Endothelial cell of umbilical vein (primary cell): Measurements from ENCODE around the gene SYN1. TPM values are rescaled to one million over a fixed set of nuclear protein-coding genes. Genes with fewer than 3 reads are reported as not detected.

Source experiments
- BruUV-seq: library from RNA; stranded (reverse); fragments of 400-500 nt; replicated peaks from 2 replicates; lab custom pipeline; 2021; lab: Mats Ljungman, UMichigan
- CTCF ChIA-PET: fragments of 300-600, 350-600 bp; sonication (Branson Sonifier 250); formaldehyde crosslinking; loops from one replicate; lab custom pipeline; 2021; ENCODE audit warnings: antibody characterized with exemption, inconsistent platforms; lab: Charles Lee
- POLR2A ChIA-PET: fragments of 300-600, 350-600 bp; sonication (Branson Sonifier 250); formaldehyde crosslinking; loops from one replicate; lab custom pipeline; 2021; ENCODE audit warnings: antibody characterized with exemption, inconsistent platforms; lab: Charles Lee
- DNase-seq: peaks from one replicate; pipeline ENCODE4 v3.0.0-alpha.2; 2011; ENCODE audit warnings: low read depth, low spot score
- FAIRE-seq: peaks from 2 replicates; lab custom pipeline; 2011; peaks lifted over from hg19 to GRCh38; lab: Jason Lieb, UNC
- H2AFZ ChIP-seq: 2 replicates; pipeline ENCODE4 v1.6.0; 2012; ENCODE audit warnings: low read depth, low read length, control low read depth, inconsistent platforms
- H3K27ac ChIP-seq: 2 replicates; pipeline ENCODE4 v1.5.1; 2011; ENCODE audit warnings: low read depth, mild to moderate bottlenecking, control low read depth, low read length, moderate library complexity; ENCODE audit not compliant: insufficient read depth
- H3K27me3 ChIP-seq, 2 experiments: 2 replicates each; pipeline versions ENCODE4 v1.6.0 to v1.6.1; 2011; ENCODE audit warnings: low read length in 2 of 2, mixed read lengths in 1 of 2; ENCODE audit not compliant: control insufficient read depth in 2 of 2, insufficient read depth in 2 of 2
- H3K36me3 ChIP-seq, 2 experiments: 2 replicates in 1 of 2; 3 replicates in 1 of 2; pipeline ENCODE4 v1.5.1; 2011; ENCODE audit warnings: low read length in 2 of 2, mild to moderate bottlenecking in 1 of 2, moderate library complexity in 1 of 2; ENCODE audit not compliant: control insufficient read depth in 2 of 2, insufficient read depth in 2 of 2; ENCODE audit errors: extremely low read depth in 1 of 2
- H3K4me1 ChIP-seq: 3 replicates; pipeline ENCODE4 v1.5.1; 2011; ENCODE audit warnings: mild to moderate bottlenecking, low read length; ENCODE audit not compliant: control insufficient read depth, insufficient read depth; ENCODE audit errors: extremely low read depth
- H3K4me2 ChIP-seq: 2 replicates; pipeline ENCODE4 v1.6.1; 2011; ENCODE audit warnings: low read length, control low read depth, mixed read lengths; ENCODE audit not compliant: insufficient read depth
- H3K4me3 ChIP-seq, 3 experiments: fragments of 200-600 bp in 1 of 3; sonication (generic), shearing (Covaris generic) in 1 of 3; replicated peaks in 1 of 3; 2 replicates each; pipeline ENCODE4 v1.5.1; 2011 to 2016; ENCODE audit warnings: control low read depth in 3 of 3, low read length in 3 of 3, mild to moderate bottlenecking in 2 of 3, inconsistent platforms in 1 of 3, low read depth in 1 of 3, moderate library complexity in 1 of 3; ENCODE audit not compliant: insufficient read depth in 1 of 3
- H3K79me2 ChIP-seq: 2 replicates; pipeline ENCODE4 v1.6.0; 2012; ENCODE audit warnings: low read length, inconsistent platforms; ENCODE audit not compliant: control insufficient read depth, insufficient read depth
- H3K9ac ChIP-seq: replicated peaks from 2 replicates; pipeline ENCODE3; 2011; ENCODE audit warnings: low read length, control low read depth; ENCODE audit not compliant: insufficient read depth; ENCODE audit errors: extremely low read depth
- H3K9me1 ChIP-seq: replicated peaks from 3 replicates; pipeline ENCODE4 v1.6.0; 2011; ENCODE audit warnings: mild to moderate bottlenecking, low read length; ENCODE audit not compliant: control insufficient read depth, insufficient read depth; ENCODE audit errors: extremely low read depth
- H3K9me3 ChIP-seq: replicated peaks from 2 replicates; pipeline ENCODE4 v1.5.1; 2012; ENCODE audit warnings: low read length, inconsistent platforms; ENCODE audit not compliant: control insufficient read depth, insufficient read depth
- H4K20me1 ChIP-seq: replicated peaks from 2 replicates; pipeline ENCODE3; 2011; ENCODE audit warnings: mild to moderate bottlenecking, low read length; ENCODE audit not compliant: control insufficient read depth, insufficient read depth; ENCODE audit errors: extremely low read depth
- EZH2 ChIP-seq: IDR thresholded peaks from 2 replicates; pipeline ENCODE4 v1.6.1; 2012; ENCODE audit warnings: borderline replicate concordance, low read depth, mild to moderate bottlenecking, moderate library complexity, low read length, inconsistent platforms; ENCODE audit not compliant: severe bottlenecking
- FOS ChIP-seq: IDR thresholded peaks from 2 replicates; pipeline ENCODE4 v1.6.1; 2011; ENCODE audit warnings: mild to moderate bottlenecking, low read length, moderate library complexity, borderline replicate concordance; ENCODE audit not compliant: insufficient read depth
- GATA2 ChIP-seq: IDR thresholded peaks from 2 replicates; pipeline ENCODE4 v1.7.0; 2011; ENCODE audit warnings: low read depth, mild to moderate bottlenecking, moderate library complexity, mixed read lengths, low read length; ENCODE audit not compliant: insufficient read length, insufficient read depth
- JUN ChIP-seq: IDR thresholded peaks from 2 replicates; pipeline ENCODE4 v1.6.1; 2011; ENCODE audit warnings: borderline replicate concordance, low read depth; ENCODE audit not compliant: insufficient read length, insufficient read depth
- MAX ChIP-seq: IDR thresholded peaks from 2 replicates; pipeline ENCODE4 v1.6.1; 2011; ENCODE audit not compliant: insufficient read depth, insufficient read length
- MYC ChIP-seq: IDR thresholded peaks from one replicate; pipeline ENCODE4 v1.6.1; 2011; ENCODE audit warnings: mild to moderate bottlenecking, low read depth, low read length
- POLR2A ChIP-seq: IDR thresholded peaks from 2 replicates; pipeline ENCODE4 v1.6.1; 2012; ENCODE audit warnings: low read depth, mild to moderate bottlenecking, control low read depth, low read length
- POLR2AphosphoS5 ChIP-seq: IDR thresholded peaks from 2 replicates; pipeline ENCODE4 v1.6.1; 2012; ENCODE audit warnings: low read depth, mild to moderate bottlenecking, control low read depth, low read length, moderate library complexity; ENCODE audit not compliant: insufficient read depth
- dilution Hi-C: fragments of 300-500 bp; cut with MboI; formaldehyde crosslinking; loops from one replicate; pipeline ENCODE4 v1.15.0; 2019; ENCODE audit warnings: low sequenced_read_pairs; ENCODE audit not compliant: extremely low pct_ligation_motif_present
- intact Hi-C: fragments of 100-400 bp; cut with micrococcal nuclease; formaldehyde crosslinking; loops from one replicate; pipeline ENCODE4 v1.10.0; 2022
- polyA plus RNA-seq, 4 experiments: library from polyadenylated mRNA; depleted of rRNA in 3 of 4; stranded (reverse) in 3 of 4; unstranded in 1 of 4; fragments of >200 nt; gene quantifications; 2 replicates each; pipeline versions ENCODE4 v1.2.1 to v1.2.3, GENCODE V29; 2011 to 2012; ENCODE audit warnings: missing spikeins in 1 of 4
- total RNA-seq: library from RNA; stranded (reverse); gene quantifications from 2 replicates; pipeline ENCODE4 v1.2.3, GENCODE V29; 2021
- TF ChIP-seq, protein P1 (sequence below), 2 donors: IDR thresholded peaks; 1 replicate in 1 of 2; 2 replicates in 1 of 2; pipeline ENCODE4 v1.5.1; 2011; ENCODE audit warnings: low read length in 2 of 2, mild to moderate bottlenecking in 2 of 2, moderate library complexity in 2 of 2, control low read depth in 1 of 2, inconsistent platforms in 1 of 2, low read depth in 1 of 2; ENCODE audit not compliant: insufficient read depth in 1 of 2; ENCODE audit errors: extremely low read depth in 1 of 2

Gene SYN1
- total and polyA plus RNA-seq, 2 donors (not counting 3 experiments of a cell fraction or from before 2014, with no cell fraction given) = not detected

GRCh38 chrX:47611926-47612325 is 7.7 kb downstream of the SYN1 start:
- Histone ChIP-seq H3K79me2 (no peaks in the 10 kb centered on the region), H4K20me1 (no peaks in the 10 kb centered on the region), H2AFZ (no peak overlapping the region), H3K36me3 (no peaks in the 10 kb centered on the region), H3K9me1 (no peaks in the 10 kb centered on the region), H3K4me3 (no peak overlapping the region), H3K9me3 (no peaks in the 10 kb centered on the region), H3K4me1 (no peaks in the 10 kb centered on the region), H3K9ac (no peak overlapping the region), H3K27ac (no peak overlapping the region), H3K27me3 (no peaks in the 10 kb centered on the region), H3K4me2 (no peak overlapping the region)
- dilution Hi-C loops (no loop called here), intact Hi-C loops (no loop called here)
- TF ChIP-seq MAX (no peak), GATA2 (no peak), EZH2 (no peak), POLR2A (no peak), JUN (no peak), POLR2AphosphoS5 (no peak), FOS (no peak), MYC (no peak)
- TF ChIP-seq, protein P1, sequence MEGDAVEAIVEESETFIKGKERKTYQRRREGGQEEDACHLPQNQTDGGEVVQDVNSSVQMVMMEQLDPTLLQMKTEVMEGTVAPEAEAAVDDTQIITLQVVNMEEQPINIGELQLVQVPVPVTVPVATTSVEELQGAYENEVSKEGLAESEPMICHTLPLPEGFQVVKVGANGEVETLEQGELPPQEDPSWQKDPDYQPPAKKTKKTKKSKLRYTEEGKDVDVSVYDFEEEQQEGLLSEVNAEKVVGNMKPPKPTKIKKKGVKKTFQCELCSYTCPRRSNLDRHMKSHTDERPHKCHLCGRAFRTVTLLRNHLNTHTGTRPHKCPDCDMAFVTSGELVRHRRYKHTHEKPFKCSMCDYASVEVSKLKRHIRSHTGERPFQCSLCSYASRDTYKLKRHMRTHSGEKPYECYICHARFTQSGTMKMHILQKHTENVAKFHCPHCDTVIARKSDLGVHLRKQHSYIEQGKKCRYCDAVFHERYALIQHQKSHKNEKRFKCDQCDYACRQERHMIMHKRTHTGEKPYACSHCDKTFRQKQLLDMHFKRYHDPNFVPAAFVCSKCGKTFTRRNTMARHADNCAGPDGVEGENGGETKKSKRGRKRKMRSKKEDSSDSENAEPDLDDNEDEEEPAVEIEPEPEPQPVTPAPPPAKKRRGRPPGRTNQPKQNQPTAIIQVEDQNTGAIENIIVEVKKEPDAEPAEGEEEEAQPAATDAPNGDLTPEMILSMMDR (IDR thresholded peaks at IDR 0.05; ENCODE audit: extremely low read depth in 1 of 2, insufficient read depth in 1 of 2, low read depth in 1 of 2, low read length in 2 of 2) = no peak
- no peak for FAIRE-seq
- no peak for DNase-seq
- no TSS peak for BruUV-seq
- ChIA-PET POLR2A (no interaction called here), CTCF (no interaction called here)
